Left cardiac atrium (tissue), 4 donors: Measurements from ENCODE around the gene CCDC182. TPM values are rescaled to one million over a fixed set of nuclear protein-coding genes. Genes with fewer than 3 reads are reported as not detected.

ENCODE experiments used
- ATAC-seq, 2 donors: fragments of 200-7000 bp; cut with Tn5 transposase; one replicate each; pipeline ENCODE4 v1.9.1; 2020; ENCODE audit warnings: mild to moderate bottlenecking in 2 of 2, moderate library complexity in 2 of 2
- DNase-seq: peaks from one replicate; pipeline ENCODE4 v3.0.0-alpha.2; 2020
- intact Hi-C, 2 donors: fragments of 100-400 bp; cut with DNase I; formaldehyde crosslinking; loops; one replicate each; pipeline versions ENCODE4 v1.14.1 to v1.15.1; 2022 to 2023
- total RNA-seq, 2 donors: library from RNA; stranded (reverse); fragmentation: NEBNext Ultra II Directional; extraction: Animal tissue kit (Norgen Biotek cat#: 25700); gene quantifications; one replicate each; pipeline ENCODE4 v1.2.1, GENCODE V29; 2021
- donor health status: DM: no; HTN: yes; CAD: no.
- donor health status: DM: no; HTN: yes; CAD: no; lungs with severe emphysema.
- donor health status: DM: yes; HTN: yes; CAD: no.
- donor health status: Dilated cardiomyopathy.

The CCDC182 gene
- total RNA-seq, 2 donors from 2014 or later, result not detected

GRCh38 chr17:57735707-57736106 lies 9.4 kb downstream of the CCDC182 start:
- ATAC-seq, result no peak
- intact Hi-C loops, result no loop called here

GRCh38 chr17:57735230-57735629 lies 9.9 kb downstream of the CCDC182 start:
- ATAC-seq (no peak), DNase-seq (no peak)
- intact Hi-C loops, result no loop called here

More at GRCh38 chr17:57735707-57736106, 9.4 kb downstream of the CCDC182 start:
- no peak for DNase-seq

DNA sequence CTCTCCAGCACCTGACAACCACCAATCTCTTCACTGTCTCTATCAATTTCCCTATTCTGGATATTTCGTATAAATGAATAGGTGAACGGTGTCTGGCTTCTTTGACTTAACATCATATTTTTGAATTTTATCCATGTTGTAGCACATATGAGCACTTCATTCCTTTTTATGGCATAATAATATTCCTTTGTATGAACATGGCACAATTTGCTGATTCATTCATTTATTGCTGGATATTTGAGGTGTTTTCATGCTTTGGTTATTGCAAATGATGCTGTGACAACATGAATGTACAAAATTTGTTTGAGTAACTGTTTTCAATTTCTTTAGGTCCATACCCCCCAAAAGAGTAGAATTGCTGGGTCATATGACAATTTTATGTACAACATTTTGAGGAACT lies 12.0 kb downstream of the CCDC182 start:
- intact Hi-C loops, result no loop called here
- ATAC-seq (no peak), DNase-seq (no peak)

DNA sequence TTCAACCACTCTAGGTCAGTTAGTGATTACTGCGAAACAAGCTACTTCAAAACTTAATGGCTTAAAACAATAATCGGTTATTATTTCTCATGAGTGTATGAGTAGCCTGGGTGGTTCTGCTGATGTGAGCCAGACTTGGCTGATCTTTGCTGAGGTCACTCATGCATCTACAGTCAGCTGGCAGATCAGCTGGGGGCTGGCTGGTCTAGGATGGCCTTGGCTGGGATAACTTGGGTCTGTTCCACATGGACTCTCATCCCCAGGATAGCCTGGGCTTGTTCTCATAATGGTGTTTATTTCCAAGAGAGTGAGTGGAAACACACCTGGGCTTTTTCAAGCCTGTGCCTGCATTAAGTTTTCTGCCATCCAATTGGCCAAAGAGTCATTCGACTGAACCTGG lies 13.0 kb downstream of the CCDC182 start:
- DNase-seq (no peak), ATAC-seq (peak in 1 of 2 donors; percentile 44)
- intact Hi-C loops, result no loop called here

DNA sequence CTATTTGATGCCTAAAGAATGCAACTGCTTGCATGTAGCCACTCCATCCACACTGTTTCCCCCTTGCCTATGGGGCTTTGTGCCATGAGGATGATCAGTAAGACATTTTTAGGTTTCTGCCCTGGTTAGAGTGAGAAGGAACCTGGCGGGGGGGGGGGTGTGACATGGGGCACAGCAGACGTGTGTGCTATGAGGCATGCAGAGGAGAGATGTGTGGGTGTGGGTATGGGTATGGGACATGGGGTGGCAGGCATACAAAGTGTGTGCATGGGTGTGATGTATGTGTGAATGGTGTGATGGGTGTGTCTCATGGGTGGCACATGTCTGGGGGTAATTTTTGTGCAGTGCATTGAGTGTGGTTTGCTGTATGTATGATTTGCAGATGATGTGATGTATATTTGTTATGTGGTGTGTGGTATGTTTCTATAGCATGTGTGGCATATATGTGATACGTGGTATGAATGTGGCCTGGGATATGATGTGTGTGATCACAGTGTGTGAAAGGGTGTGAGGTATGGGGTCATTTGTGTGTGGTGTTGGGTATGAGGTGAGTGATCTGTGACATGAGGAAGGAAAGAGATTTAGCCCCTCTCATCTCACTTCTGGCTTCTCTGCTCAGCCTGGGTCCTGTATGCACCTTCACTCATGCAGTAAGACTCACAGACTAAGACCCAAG lies 14.9 kb downstream of the CCDC182 start:
- intact Hi-C loops, result no loop called here
- ATAC-seq, result no peak
- DNase-seq, result no peak

DNA sequence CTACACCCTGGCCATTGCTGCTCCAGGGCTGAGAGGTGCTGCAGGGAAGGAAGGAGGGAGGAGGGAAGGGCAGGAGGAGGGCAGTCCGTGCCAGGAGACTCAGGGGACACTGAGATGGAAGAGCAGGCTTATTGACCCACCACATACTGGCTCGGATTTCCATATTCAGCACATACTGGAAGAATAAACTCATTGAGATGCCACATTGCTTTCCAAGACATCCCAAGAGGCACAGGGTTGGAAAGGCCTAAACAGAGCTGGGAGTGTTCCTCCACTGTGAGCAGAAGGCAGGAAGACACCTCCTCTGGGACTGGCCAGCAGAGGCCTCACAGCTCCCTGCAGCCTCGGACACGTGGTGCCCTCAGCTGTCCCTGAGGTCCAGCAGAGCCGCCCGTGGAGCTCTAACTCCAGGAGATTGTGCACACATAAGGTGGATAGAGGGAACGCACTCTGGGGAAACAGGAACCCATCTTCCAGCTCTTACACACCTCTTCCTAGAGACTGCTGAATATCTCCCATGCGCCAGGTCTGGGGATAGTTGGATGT lies 17.4 kb downstream of the CCDC182 start:
- no peak for ATAC-seq
- DNase-seq, result no peak
- intact Hi-C loops, result no loop called here

DNA sequence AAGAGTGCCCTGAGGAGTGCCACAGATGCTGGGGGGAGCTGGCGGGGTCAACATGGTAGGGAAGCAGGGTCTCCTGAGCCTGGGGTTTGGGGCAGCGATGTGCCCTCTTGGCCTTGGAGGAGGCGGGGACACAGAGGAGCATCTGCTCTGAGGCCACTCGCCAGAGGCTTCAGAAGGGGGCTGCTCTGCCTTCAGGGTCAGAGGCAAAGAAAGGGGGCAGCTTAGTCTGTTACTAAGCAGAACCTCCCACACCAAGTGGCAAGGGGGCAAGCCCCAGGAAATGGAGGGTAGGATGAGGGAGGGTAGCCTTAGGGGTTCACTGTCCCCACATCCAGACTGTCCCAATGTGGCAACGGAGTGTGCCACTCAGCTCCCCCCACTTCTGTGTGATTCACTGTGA lies 18.3 kb downstream of the CCDC182 start:
- intact Hi-C loops, result no loop called here
- ATAC-seq, result no peak
- DNase-seq, result no peak

GRCh38 chr17:57726213-57726790 lies 18.8 kb downstream of the CCDC182 start:
- ATAC-seq, result no peak
- intact Hi-C loops, result no loop called here
- DNase-seq, result no peak

DNA sequence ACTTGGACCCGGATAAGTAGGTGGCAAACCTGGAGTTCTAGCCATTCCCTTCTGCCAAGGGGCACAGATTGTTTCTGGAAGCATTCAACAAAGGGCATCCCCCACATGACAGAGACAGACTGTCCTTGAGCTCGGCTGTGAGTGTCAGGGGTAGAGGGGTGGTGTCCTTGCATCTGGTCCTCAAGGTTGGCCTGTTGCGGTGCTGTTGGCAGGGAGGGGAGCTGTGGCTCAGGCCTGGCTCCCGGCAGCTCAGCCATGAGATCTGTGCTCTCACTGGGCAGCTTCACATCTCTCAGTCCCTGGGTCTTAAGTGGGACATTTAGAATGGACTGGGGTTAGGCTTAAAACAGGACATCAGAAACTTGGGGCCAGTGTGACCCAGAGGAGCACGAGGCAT lies 20.4 kb downstream of the CCDC182 start:
- intact Hi-C loops, result no loop called here
- ATAC-seq, result no peak
- DNase-seq, result no peak

DNA sequence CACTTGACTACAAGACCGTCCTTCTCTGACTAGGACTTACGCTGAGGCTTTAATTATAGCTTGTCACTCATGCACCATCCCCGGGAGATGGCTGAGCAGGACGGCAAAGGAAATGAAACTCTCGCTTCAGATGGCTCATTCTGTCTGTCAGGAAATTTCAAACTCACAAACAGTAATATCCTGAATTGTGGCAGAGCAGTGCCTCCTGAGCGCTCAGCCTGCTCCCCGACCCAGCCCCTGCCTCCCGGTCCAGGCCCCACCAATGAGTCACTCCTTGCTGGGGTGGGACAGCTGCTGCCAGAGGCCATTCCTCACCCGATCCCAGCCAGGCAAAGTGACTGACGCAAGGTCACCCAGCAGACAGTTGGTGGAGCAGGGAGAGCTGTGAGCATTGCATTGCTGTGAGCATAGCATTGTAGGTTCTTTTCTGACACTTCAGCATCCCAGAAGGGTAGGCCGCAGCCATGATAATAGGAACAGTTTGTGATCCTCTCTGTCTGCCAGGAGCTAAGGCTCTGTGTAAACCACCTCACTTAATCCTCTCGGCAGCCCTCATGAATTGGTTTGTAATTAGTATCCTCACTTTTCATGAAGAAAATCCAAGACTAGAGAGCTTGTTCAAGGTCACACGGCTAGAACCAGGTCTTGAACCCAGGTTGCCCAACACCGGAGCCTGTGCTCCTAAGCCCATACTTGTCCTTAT lies 20.9 kb downstream of the CCDC182 start:
- peak in 1 of 2 donors; percentile 32 for ATAC-seq
- no peak for DNase-seq
- intact Hi-C loops, result no loop called here

DNA sequence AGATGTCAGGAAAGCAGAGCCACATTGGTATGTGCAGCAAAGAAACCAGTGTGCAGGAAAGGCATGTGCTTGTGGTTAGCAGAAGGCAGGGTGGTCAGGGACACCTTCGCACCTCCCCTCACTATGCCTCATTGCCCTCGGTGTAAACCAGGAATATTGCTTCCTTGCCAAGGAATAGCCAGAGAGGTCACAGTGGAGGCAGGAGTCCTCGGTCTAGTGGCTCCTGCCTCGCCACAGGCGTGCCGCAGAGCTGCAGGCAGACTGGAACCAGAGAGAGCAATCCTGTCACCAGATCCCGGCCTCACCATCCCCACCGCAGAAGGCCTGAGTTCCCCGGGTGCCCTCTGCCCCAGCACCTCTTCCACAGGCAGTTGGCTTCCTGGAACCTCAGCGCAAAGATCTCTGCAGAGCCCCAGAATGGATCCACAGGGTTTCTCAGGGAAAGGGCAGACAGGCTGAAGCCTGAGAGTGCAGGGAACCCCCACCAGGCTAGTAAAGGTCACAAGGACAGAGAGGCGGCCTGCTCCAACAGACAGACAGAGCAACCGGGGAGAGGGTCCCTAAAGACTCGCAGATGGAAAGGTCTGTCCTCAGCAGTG lies 21.6 kb downstream of the CCDC182 start:
- no peak for ATAC-seq
- intact Hi-C loops, result no loop called here

GRCh38 chr17:57722704-57723043 lies 22.4 kb downstream of the CCDC182 start:
- intact Hi-C loops, result no loop called here
- no peak for ATAC-seq
- DNase-seq, result no peak

More for the DNA sequence above, 21.6 kb downstream of the CCDC182 start:
- no peak for DNase-seq

DNA sequence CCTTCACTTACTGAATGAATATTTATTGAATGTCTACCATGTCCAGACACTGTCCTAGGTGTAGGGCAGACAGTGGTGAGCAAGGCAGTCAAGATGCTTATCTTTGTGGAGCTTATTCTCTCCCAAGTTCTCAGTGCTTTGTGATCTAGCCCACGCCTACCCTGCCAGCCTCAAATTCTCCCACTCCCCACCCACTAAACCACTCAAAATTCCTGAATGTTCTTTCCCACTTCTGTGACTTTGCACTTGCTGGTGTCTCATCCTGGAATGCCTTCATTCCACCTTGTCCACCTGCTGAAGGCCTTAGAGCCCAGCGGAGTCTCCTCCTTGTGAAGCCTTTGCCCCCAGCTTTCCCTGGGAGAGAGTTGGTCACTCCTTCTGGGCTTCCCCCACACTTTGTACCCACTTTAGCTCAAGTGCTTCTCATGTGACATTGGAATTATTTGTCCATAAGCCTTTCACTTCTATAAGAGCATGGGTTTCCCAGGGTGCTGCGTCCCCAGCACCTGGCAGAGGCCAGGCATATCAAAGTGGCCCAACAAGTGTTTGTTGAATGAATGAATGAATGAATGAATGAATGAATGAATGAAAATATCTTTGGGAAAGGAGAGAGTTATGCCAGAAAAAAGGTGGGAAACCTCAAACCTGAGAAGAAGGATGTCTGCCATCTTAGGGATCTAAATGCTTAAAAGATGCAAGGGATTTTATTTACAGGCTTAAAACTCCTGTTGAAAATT lies 23.0 kb downstream of the CCDC182 start:
- DNase-seq (no peak), ATAC-seq (no peak)
- intact Hi-C loops, result no loop called here

DNA sequence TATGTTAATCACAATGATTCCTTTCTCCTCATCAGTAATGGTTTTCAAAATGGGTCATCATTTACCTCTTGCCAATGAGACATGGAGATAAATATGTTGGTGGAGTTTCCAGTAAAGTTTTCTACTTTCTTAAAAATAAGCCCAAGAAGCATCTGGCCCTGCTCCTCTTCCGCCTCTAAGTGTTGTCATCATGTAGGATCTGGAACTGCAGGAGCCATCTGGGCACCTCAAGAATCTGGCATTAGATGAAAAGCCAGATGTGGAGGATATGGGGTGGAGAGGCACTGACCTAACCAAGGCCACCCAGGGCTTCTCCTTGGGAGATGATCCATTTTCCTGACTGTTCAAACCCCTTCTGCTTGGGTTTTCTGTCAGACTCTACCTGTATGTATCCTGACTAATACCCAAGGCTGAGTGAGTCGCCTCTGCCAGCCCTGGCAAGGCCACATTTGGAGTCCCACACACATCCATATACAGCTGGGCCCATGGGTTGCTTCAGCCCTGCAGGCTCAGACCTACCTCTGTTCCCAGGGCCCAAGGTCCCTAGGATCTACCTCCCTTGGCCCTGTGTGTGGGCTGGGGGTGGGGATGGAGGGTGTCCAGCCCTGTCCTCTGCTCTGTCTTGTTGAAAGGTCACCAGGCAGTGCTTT lies 24.6 kb downstream of the CCDC182 start:
- DNase-seq (no peak), ATAC-seq (no peak)
- intact Hi-C loops, result no loop called here

DNA sequence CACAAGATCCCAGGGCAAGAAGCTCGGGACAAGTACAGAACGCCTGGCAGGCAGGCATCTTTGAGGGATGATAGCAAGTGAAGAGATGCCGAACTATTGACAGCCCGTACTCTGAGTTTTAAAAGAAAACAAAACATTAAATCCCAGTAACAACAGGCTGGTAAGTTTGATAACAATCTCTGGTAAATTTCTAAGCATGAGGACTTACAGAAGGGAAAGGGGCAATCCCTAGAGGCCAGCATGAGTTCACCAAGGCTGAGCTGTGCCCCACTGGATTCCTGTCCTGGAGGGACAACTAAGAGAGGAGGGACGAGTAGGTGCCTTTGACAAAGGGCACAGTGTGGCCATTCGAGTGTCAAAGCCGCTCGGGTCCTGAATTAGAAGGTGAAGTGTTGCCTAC lies 26.2 kb downstream of the CCDC182 start:
- ATAC-seq (no peak), DNase-seq (no peak)
- intact Hi-C loops, result no loop called here

GRCh38 chr17:57715981-57716380 lies 29.1 kb downstream of the CCDC182 start:
- DNase-seq (no peak), ATAC-seq (no peak)
- intact Hi-C loops, result no loop called here

- ATAC-seq (no peak), DNase-seq (no peak)
- intact Hi-C loops, result no loop called here
Observed at GRCh38 chr17:57714665-57715180, 30.4 kb downstream of the CCDC182 start.

GRCh38 chr17:57713140-57713539 lies 32.0 kb downstream of the CCDC182 start:
- no peak for ATAC-seq
- intact Hi-C loops, result no loop called here
- no peak for DNase-seq

DNA sequence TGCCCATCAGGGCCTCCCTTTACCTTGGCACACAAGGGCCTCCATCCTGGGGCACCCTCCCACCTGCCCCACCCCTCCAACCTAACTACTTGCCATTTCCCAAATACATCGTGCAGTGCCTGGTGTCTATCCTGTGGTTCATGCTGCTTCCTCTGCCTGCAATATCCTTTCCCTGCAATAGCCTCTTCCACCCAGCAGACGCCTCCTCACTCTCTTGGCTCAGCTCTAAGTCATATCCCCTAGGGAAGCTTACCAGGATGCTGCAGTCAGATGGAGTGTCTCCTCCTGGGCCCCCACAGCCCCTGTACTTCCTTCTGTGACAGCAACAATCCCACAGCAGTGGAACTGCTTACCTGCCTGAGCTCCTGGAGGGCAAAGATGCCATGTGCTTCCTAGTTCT lies 36.7 kb downstream of the CCDC182 start:
- ATAC-seq (peak; percentile 30 to 33), DNase-seq (no peak)
- intact Hi-C loops, result no loop called here
